GM19463 (cell line): ENCODE measurements around the gene KLF7.

Source experiments
- ATAC-seq: cut with Tn5 transposase; IDR thresholded peaks from one replicate; pipeline ENCODE4 v1.9.1; 2021; ENCODE audit warnings: mild to moderate bottlenecking, moderate library complexity; ENCODE audit not compliant: unreplicated experiment

Gene KLF7

DNA sequence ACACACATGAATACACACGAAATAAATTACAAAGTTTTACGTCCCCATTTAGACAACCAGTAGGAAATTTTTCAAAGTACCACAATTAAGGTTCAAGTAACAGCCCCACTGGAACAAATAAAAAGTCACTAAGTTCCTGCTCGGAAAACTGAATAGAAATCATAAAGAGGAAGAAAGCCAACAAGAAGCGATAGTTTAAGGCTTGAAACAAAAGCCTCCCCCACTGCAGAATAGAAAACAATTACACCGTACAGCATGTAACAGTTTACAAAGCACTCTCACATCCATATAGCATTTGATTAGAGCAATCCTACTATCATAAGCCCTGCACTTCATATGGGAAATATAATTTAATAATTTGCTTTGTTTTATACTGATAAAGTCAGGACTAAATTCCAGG, 15.5 kb downstream of the KLF7 start:
- no peak for ATAC-seq

- peak; percentile 81 for ATAC-seq
These were observed 16.2 kb downstream of the KLF7 start for GRCh38 chr2:207149249-207150213.

DNA sequence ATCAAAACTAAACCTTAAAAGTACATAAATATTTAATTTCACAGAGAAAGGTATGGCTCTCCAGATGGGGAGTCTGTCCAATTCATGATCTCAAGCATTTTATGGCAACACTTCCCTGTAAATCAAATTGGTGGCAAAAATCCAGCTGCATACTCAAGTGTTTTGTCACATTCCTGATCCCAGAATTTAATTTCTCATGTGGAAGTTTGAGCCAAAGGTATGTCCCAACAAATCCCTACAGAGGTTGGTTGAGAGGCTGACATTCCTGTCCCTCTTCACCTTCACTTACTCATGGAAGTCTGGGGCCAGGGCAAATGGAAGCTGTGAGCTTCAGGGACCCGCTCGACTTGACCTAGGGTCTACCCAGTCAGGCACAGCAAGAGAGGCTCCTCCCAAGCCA, 17.7 kb downstream of the KLF7 start:
- ATAC-seq, result no peak

GRCh38 chr2:207144173-207144785, 21.5 kb downstream of the KLF7 start:
- ATAC-seq, result no peak

DNA sequence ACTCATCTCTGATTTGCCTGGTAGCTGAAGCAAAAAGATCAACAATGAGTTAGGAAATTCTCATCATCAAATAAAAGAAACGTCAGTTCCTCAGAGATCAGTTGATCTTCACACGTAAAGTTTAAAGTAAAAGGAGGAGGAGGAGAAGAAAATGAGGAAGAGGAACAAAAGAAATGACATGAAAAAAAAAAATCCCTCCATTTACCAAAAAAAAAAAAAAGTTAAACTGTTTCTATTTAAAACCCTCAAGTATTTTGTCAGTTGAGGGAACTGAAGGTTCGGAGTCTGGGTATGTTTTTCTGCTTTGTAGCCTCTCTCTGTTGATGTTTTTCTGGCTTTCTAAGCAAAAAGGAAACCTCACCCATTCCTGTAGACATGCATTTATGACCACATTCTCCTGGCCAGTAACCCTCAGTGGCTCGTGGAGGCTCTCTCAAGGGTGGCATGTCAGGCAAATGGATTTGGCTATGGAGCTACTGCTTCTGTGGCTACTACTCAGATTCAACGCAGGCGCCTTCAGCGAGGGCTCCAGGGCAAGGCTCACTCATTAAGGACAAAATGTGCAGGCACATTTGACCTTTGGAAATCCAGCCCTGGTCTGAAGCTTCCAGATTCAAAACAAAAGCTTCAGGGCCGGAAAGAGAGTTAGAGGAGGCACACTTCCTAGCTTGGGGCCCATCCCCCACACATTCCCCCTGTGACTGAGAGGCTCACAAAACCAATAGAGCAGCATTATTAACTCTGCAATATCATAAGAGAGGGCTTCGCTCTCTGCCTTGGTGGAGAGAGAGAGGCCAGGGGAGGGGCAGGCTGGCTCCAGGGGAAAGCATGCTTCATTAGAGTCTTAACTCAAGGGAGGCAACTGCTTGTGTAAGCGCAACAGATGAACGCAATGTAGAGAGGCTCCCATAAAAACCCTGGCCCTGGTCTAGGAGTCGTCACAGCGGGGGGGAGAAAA, 22.3 kb downstream of the KLF7 start:
- peak; percentile 53 for ATAC-seq

DNA sequence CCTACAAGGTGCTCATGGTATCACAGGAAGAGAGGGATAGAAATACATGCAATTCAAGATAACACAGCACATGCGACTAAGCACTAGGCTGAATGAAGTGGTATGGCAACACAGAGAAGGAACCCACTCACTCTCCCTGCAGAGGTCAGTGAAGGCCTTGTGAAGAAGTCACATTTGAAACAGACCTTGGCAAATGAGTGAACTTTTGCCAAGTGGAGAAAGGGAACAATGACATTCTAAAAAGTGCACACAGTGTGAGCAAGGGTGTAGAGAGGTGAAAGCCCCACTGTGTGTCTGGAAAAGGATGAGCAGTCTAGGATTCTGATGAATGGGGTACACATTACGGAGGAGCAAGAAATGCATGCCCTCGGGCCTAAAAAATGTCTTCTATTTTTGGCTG, 23.3 kb downstream of the KLF7 start:
- ATAC-seq, result peak; percentile 46

GRCh38 chr2:207141386-207141785, 24.4 kb downstream of the KLF7 start:
- no peak for ATAC-seq

GRCh38 chr2:207140265-207140664, 25.5 kb downstream of the KLF7 start:
- no peak for ATAC-seq

- no peak for ATAC-seq
These were observed 26.2 kb downstream of the KLF7 start for GRCh38 chr2:207139552-207139951.

GRCh38 chr2:207138627-207139297, 27.0 kb downstream of the KLF7 start:
- no peak for ATAC-seq

- ATAC-seq, result no peak
These were observed 28.0 kb downstream of the KLF7 start for GRCh38 chr2:207137596-207138337.

GRCh38 chr2:207136874-207137273, 28.9 kb downstream of the KLF7 start:
- ATAC-seq, result no peak

GRCh38 chr2:207135801-207136457, 29.8 kb downstream of the KLF7 start:
- ATAC-seq, result no peak

DNA sequence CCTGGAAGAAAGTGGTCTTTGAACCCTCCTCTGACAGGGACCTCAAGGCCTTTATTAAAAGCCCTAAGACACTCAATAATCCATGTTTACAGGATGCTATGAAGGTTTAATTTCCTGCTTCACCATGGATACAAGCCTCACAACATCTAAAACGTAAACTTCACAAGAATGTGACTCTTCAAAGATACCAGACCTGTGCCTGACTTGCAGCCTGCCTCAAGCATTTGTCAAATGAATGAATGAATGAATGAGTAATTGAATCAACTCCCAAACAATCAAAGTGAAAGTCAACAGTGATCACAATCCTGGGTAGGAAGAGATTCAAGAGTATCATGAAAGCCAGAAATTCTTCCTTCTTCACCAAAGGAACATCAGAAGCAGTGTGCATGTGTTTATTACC, 30.4 kb downstream of the KLF7 start:
- no peak for ATAC-seq

GRCh38 chr2:207133820-207134519, 31.8 kb downstream of the KLF7 start:
- no peak for ATAC-seq

GRCh38 chr2:207133458-207133819, 32.3 kb downstream of the KLF7 start:
- ATAC-seq, result no peak

DNA sequence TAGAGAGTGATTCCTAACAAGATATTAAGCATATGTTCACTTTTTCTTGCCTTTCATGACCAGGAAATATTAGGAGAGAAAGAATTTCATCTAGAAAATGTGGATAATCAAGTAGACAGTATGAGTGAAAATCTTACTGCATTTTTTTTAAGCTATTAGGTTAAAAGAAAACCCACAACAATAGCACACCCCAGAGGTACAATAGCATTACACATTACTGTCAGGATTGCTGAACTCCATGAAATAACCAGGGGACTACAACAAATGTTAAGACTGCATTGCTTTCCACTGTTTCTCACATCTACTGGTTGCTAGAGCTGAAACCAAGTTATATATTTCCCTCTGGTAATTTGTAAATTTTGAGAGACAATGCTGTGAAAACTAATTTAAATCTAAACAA, 33.7 kb downstream of the KLF7 start:
- no peak for ATAC-seq

- ATAC-seq, result no peak
These were observed 34.2 kb downstream of the KLF7 start for GRCh38 chr2:207131594-207131993.
